ENCODE results near the gene NOBOX.
"Not testable (repeated sequence)": the region's sequence is repeated elsewhere in the genome, so short reads cannot be mapped to it uniquely, and the experiment has no call there.

The NOBOX gene

DNA sequence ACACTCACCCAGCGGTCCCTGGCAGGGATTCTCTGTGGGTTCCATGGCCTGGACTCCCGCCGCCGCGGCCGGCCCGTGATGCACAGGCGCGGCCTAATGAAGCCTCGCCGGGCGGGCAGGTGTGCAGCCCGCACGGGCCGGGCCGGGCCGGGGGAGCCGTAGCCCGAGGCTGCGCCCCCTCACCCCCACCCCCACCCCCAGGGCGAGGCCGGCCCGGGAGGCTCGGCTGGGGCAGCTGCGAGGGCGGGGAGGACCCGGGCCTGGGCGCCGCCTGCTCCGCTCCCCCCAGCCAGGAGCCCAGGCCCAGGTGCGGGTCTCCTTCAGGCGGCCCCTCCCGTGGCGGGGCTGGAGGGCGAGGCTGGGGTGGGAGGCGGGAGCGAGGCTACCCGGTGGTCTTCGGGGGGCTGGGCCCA, at the start of gene NOBOX:
Gene NOBOX (minus strand): TSS at position 45 of the 413 bp plus-strand sequence.
- DNase-seq (ENCODE audit: low read depth): no peak

DNA sequence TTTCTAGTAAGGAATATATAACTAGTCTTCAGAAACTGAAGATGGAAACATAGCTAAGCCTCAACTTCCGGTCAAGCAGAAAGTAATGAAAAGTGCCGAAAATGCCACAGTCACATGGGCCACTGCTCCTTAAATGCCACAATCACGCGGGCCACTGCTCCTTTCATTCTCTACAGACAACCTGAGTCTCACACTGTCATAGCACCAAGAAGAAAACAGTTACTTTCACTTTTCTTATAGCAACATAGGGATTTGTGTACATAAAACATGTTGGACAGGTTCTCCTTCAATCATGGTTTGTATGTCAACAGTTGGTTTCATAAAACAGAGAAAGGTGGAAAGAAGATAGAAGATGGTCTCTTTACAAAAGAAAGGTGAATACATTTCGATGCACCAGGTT, 48.6 kb upstream of the NOBOX start:
- no peak for DNase-seq (ENCODE audit: low read depth)

DNA sequence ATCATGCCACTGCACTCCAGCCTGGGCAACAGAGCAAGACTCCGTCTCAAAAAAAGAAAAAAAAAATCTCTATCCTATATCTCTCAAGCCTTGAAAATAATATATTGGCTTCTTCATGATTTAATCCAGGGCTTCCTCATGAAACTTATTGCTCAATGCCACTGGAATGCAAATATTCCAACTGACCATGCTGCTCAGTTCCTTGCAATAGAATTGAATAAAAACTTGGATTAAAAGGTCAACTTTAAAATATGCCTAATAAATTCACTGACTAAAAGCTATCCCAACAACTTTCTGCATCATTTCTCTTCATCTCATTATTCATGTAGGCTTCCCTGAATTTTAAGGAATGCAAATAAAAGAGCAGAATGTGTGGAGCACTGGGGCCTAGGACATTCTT, 42.1 kb upstream of the NOBOX start:
- no peak for DNase-seq (ENCODE audit: low read depth)

DNA sequence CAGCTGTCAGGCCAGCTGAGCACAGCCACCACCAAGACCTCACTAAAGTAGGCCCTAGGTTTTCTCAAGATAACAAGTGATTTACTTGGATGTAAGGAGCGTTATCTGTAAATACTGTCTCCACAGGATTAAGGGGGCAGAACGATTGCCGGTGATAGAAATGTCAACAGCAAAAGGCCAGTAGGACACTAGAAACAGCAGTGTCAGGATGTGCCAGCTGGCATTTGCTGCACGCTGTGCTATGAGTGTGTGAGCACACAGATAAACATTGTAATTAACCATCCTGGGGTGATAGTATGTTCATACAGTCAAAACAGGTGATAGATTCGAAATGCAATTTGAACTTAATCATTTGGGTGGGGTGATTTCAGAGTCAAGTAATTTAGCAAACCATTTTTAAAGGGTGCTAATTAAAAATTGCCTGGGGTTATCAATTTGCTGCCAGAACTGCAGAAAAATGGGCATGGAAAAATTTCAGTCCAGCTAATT, 36.3 kb upstream of the NOBOX start:
- DNase-seq (ENCODE audit: low read depth): no peak

DNA sequence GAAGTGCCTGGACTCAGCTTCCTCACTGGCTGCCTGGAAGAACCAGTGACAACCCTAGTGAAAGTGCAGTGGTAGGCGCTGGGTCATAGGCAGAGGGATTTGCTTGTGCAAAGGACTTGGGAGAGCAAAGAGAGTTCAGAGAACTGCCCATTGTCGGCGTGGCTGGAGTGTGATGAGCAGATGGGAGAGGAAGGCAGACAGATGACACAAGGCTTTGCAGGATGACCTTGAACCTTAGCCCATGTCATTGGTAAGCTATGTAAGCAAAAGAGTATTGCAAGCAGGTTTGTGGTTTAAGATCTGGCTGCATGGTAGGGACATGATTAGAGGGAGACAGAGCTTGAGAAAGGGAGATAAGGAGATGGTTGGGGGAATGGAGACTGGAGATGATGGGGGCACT, 35.3 kb upstream of the NOBOX start:
- no peak for DNase-seq (ENCODE audit: low read depth)

DNA sequence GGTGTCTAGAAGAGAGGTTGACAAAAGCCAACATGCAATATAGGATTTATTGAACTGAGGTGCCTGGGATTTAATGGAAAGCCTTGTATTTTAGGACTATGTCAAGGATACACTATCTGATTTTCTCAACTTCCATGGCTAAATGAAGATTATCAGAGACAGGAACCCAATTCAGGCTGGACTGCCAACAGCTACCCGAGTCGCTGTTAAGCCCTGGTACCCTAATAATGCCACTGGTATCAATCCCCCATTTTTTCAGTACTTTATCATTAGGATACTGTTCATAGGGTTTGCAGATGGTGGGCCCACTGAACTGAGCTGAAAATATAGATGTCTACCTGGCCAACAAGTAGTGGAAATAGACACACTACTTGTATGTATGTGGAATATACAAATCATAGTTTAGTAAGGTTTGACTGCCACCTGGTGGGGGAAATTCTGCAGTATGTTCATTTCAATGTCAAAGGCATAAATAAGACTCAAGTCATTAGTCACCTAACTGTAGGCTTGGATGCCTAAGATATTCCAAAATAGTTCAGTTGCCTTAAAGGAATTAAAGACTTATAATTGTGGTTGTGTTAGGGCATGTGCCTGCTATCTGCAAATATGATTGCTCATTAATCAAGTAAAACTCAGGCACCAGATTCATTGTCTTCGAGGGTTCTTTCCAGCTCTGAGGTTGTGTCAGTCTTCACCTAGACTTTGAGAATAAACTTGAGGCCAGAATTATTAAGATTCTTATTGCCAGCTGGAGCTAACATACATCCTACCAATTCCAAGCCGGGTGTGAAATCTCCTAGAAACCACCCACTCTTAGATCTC, 34.1 kb upstream of the NOBOX start:
- peak; percentile 29 for DNase-seq (ENCODE audit: low read depth)

DNA sequence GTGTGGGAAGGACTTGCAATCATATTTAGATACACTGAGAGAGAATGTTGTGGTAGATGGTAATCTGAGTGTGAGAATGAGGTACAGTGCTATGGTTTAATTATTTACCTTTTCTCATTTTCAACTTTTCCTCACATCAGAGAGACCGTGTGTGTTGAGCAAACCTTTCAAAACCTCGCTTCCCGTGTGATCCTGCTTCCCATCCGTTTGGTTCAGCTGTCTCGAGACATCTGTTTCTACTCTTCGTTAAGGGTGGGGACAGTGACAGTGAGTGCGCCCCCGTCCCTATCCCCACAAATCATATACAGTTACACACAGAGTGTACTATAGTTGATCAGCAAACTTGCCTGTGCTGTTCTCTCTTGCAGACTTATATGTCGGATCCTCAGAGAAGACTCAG, 33.0 kb upstream of the NOBOX start:
- DNase-seq (ENCODE audit: low read depth): no peak

DNA sequence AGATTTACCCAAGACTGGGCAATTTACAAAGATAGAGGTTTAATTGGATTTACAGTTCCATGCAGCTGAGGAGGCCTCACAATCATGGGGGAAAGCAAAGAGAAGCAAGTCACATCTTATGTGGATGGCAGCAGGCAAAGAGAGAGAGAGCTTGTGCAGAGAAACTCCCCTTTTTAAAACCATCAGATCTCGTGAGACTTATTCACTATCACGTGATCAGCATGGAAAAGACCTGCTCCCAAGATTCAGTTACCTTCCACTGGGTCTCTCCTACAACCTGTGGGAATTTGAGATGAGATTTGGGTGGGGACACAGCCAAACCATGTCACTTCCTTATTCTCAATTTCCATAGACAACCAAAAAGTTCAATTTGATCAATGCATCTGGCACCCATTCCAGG, 24.9 kb upstream of the NOBOX start:
- no peak for DNase-seq (ENCODE audit: low read depth)

DNA sequence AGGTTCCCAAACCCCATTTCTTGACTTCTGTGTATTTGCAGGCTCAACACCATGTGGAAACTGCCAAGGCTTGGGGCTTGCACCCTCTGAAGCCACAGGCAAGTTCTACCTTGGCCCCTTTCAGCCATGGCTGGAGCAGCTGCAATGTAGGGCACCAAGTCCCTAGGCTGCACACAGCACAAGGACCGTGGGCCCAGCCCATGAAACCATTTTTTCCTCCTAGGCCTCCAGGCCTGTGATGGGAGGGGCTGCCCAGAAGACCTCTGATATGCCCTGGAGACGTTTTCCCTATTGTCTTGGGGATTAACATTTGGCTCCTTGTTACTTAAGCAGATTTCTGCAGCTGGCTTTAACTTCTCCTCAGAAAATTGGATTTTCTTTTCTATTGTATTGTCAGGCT, 24.0 kb upstream of the NOBOX start:
- DNase-seq (ENCODE audit: low read depth): not testable (repeated sequence)

DNA sequence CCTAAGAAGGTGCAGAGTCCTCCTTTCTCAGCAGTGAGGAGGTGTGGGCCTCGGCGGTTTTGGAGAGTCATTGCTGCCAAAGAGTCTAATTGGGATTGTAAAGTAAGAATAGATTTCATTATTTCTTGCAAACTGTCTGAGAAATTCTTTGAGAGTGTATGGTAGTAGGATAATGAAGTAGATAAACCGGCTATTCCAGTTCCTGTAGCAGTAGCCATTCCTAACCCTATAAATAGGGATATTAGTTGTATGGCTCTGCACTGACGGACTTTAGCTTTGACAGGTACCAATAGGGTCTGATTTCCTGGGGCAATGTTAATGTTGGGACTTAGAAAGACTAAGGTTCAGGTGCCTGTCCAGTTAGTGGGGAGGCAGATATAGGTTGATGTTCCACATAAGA, 15.4 kb upstream of the NOBOX start:
- DNase-seq (ENCODE audit: low read depth): not testable (repeated sequence)

DNA sequence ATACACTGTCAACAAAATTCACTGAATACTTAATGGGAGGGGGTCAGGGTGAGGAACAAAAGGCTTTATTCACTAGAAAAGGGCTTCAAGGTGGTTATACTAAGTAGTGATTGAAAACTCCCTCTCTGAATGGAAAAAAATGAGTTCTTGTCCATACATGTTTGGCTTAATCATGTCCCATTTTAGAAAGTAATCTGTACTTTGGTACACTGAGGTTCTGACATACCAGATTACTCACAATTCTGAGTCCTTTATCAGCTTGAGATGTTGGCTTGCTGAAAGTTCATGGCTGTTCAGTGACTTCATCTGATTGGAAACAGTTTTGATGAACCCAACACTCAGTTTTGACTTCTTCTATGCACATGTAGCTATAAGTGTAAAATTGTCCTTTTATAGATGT, 12.8 kb upstream of the NOBOX start:
- no peak for DNase-seq (ENCODE audit: low read depth)

DNA sequence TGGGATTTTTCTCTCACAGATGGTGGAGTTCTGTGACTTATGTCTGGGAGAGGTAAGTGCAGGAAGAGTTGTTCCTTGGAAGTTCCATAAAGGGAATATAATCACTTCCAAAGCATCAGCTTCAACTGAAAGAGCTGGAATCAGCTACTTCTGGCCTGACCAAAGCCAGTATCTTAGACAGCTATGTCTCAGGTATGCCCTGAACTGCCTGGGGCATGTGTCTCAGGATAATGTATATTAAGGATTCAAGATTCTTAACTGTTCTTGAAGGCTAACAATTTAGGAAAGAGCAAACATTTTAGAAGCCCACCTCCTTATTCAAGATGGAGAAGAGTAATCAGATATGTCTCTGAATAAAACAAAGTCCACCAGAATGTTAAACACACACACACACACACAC, 12.4 kb upstream of the NOBOX start:
- DNase-seq (ENCODE audit: low read depth): no peak

DNA sequence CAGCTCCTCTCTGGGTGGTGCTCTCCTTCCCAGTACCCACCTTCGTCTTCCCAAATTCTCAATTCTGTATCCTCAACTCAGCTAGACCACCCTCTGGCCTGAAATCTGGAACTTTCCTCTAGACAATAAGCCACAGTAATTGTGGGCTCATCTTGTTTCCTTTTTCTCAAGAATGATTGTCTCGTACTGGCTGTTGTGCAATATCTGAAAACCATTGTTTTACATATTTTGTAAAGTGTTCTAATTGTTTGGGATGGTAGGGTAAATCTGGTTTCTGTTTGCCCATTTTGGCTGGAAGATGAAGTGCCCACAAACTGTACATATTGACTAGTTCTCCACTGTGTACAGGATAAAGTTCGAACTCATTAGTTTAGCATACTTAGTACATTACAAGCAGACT, 11.3 kb upstream of the NOBOX start:
- no peak for DNase-seq (ENCODE audit: low read depth)

DNA sequence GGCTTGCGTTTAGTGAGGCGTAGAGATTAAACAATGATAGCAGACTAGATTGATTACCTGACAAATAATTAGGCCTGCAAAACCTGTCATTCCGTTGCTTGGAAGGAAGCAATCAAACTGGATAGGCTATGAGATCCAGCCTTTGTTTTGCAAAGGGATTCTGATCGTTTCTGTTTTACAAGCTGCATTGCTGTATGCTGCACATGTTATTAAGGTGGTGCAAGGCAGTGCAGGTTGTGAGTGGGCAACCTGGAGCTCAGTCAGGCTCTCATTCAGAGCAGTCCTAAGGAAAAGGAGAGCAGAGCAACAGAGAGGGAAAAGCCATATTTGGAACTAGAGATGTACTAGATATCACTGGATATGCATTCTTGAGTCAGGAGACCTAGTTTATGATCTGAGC, 6.9 kb upstream of the NOBOX start:
- DNase-seq (ENCODE audit: low read depth): no peak

DNA sequence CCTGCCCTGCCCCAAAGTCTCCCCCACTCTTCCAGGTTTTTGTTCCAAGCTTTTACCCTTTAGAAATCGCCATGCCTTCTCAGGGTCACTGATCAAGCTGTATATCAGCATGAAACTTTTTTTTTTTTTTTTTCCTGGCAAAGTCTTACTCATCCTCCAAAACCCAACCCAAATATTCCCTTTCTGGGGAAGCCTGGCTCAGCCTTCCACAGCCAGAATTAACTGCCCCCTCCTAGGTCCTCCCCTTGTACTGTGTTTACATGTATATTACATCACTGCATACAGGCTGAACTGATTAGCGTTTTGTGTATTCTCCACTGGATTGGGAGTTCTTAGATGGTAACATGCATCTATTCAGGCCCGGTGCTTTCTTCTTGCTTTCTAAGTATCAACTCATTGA, 4.6 kb upstream of the NOBOX start:
- no peak for DNase-seq (ENCODE audit: low read depth)

DNA sequence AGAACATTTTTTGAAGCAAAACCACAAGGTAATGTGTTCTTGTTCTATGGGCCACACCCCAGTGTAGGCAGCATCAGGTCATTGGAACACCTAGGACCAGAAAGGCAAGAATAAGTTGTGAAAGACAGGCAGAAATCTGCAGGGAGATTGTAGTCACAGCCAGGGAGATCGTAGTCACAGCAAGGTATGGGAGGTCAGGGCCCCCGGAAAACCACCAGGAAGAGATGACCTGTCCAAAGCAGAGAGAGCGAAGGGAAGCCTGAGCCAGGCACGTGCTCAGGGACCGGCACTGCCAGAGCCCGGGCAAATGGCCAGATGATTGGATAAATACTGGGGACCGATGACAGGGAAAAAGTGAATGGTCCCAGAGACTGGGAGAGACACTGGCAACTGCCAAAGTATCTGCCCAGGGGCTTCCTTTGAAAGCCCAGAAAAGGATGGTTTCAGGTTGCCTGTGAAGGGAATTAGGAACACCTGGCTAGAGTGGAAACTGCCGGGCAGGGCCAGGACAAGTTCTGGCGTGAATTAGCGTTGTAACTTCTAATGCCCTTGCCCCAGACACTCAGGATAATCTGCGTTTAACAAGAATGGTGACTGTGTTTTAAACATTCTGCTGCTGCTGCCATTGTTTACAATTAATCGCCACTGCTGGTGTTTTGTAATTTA, 3.9 kb upstream of the NOBOX start:
- DNase-seq (ENCODE audit: low read depth): no peak

DNA sequence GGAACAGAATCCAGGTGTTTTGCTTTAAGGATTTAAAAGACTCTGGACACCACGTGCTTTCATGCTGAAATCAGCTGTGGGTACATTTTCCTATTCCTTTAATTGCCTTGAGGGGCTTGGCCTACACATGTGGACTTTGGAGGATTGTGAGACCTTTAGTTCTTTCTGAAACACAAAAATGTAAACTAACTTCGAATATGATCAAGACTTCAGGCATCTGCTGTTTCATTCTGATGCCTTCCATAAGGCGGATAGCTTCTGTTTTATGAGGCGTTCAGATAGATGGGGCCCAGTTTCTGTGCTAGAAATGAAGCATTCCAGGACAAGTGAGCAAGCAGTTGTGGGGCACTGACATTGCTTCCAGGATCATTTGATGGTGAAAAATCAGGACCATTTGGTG, 1.5 kb upstream of the NOBOX start:
- no peak for DNase-seq (ENCODE audit: low read depth)

DNA sequence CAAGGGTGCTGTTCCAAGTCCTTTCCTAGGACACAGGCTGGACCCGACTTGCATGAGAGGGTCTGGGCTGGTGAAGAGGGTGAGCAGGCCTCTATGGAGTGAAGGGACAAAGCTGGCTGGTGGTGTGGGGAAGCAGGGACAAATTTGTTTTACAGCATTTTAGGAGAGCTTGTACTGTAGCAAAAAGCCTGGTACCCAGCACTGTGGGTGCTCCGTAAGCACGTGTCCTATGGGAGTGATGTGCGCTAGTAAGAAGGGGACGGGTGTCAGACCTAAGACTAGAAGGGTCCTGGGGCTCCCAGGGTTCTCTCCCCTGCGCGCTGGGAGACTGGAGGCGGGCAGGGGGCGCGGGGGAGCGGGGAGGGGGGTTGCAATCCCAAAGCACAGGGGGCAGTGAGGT, 391 bp downstream of the NOBOX start:
- no peak for DNase-seq (ENCODE audit: low read depth)

DNA sequence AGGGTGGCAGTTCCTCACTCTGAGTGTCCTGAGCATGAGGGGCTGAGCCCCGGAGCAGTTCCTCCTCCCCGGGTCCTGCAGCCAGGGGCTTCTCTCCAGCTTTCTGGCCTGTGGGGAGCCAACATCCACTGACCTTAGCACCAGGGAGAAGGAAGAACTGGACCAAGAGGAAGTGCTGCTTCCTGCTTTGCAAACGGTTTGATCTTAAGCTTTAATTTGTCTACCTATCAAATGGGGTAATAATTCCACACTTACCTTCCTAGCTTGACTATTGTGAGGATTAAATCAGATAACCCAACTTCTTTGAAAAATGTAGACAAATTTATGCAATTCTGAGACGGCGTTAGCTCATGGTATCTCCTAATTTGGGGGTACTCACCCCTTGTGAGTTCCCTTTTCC, 2.0 kb downstream of the NOBOX start:
- DNase-seq (ENCODE audit: low read depth): no peak

DNA sequence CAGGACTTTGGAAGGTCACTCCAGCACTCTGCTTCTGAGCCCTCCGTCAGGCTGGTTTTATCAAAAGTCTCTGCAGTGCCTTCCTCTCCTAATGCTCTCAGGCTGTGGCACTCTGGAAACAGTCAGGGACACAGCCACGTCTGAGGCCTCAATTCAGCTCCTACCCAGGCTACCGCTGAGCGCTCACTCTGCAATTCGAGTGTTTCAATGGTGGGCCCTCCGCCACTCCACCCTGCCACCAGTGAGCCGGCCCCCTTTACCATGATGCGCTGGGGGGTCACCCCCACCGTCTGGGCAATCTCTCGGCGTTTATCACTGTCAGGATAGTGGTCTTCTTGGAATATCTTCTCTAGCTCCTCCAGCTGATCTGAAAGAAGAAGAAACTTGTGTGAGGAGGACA, 3.5 kb downstream of the NOBOX start:
- no peak for DNase-seq (ENCODE audit: low read depth)

DNA sequence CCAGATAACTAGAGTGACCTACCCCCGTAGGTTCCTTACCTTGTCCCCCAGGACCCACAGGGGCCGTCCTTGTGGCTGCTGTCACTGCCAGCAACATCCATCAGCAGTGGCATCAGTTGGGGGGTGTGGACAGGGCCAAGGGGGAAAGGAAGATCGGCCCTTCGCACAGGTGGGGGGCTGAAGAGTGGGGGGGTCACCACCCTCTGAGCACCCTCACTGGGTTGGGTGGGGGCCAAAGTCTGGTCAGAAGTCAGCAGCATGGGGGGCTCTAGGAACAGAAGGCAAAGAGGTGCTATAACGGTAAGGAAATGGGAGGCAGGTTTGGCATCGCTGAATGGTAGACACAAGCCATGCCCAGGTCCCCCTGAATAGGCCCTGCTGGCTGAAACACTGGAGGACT, 4.6 kb downstream of the NOBOX start:
- no peak for DNase-seq (ENCODE audit: low read depth)

DNA sequence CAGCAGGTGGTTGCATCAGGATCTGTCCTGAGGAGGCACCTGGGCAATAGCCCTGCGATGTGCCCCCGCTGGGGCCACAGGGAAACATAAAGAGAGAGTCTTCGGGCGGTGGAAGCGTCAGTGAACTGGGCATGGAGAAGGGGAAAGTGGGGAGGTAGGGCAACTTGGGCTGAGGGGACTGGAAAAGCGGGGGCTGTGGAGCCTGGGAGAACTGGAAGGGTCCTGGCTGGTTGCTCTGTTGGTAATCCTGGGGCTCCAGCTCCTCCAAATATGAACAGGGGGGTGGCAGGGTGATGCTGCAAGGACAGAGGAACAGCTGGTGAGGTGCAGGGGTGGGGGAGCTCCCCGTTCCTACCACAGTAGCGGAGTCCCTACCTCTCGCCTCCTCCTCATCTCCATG, 5.2 kb downstream of the NOBOX start:
- no peak for DNase-seq (ENCODE audit: low read depth)

DNA sequence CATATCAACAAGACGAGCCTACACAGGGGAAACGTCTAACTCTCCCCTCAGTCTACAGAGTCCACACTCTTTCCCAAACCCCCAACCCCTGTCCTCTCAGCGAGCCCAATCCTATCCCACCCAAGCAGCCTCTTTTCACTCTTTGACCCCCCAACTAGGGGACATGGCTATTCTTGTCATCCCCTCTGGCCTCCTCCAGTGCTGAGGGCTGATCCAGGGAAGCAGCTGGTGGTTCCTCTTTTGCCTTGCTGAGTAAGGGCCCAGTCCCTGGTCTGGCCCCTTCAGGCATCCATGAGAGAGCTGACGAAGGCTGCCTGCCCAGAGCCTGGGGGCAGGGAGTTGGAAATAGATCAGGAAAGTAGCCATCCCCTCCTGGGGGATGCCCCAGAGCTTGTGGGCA, 6.4 kb downstream of the NOBOX start:
- no peak for DNase-seq (ENCODE audit: low read depth)

DNA sequence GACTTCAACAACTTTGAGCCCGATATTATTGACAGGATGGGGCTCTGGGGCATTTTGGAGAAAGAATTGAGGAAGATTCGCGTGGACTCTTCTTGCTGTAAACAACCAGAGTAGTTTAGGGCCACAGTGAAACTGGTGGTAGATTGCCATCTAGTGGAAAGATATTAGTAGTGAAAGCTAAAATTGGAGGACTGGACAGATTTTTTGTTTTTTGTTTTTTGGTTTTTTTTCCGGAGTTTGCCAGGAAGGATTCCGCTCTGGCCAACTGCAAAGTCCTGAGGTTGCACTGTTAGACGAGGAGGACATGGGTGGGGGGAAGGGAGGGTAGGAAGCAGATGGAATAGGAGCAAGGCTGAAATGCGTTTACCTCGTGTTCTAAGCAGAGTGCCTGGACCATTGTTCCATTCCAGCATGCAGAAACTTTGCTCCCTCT, 11.7 kb downstream of the NOBOX start:
- no peak for DNase-seq (ENCODE audit: low read depth)

Measured in activated T-cell treated with anti-CD3 and anti-CD28 coated beads for 24 hours (primary cell).